HG03432 (cell line): ENCODE measurements around the gene TRAPPC2.

ENCODE experiments used
- ATAC-seq: cut with Tn5 transposase; IDR thresholded peaks from one replicate; pipeline ENCODE4 v1.9.1; 2021; ENCODE audit warnings: mild to moderate bottlenecking, moderate library complexity; ENCODE audit not compliant: unreplicated experiment

TRAPPC2 gene

GRCh38 chrX:13734278-13735172, at the start of gene TRAPPC2, which contains the start of gene OFD1:
TSS of gene TRAPPC2 (minus strand) at chrX:13734620. CDS start at chrX:13719963, 14,657 bp downstream.
TSS of gene OFD1 (plus strand) at chrX:13734748. CDS start at chrX:13735072, 324 bp downstream.
- ATAC-seq = peak; percentile 92

GRCh38 chrX:13780868-13781427, 46.5 kb upstream of the TRAPPC2 start:
- ATAC-seq = no peak

DNA sequence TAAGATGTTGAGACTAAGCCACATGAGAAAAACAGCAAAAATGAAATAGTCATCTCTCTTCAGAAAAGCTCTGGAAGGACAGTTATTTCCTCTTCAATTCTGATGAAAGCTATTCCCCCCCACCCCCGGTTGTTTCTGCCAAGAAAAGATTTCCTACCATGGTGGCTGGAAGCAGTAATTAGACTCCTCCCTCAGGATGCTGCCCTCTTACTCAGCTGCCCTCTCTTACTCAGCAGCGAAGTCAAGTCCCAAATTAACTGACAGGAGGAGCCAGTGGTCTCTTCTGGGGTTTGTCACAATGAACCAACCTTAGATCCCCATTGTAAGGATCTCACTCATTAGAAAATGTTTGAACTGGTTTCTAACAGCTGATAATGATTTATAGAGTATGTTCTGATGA, 44.5 kb upstream of the TRAPPC2 start:
- ATAC-seq = no peak

- no peak for ATAC-seq
These were observed 42.0 kb upstream of the TRAPPC2 start for GRCh38 chrX:13776387-13776786.

DNA sequence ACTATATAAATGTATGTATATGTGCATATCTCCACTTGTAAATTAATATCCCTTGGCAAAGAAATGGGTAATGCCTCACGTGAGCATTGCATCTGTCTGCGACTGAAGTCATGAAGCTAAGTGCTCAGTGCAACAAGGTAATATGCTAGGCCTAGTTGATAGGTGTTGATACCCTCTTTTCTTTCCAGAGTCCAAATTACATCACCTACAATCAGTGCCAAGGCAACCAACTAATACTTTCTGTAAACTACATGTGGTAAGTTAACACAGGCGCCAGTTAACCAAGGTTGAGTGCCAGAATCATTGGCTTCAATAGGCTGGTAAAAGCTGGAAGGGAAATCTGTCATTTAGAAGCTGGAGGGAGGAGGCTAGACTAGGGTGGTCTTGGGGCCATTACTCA, 41.4 kb upstream of the TRAPPC2 start:
- no peak for ATAC-seq

- ATAC-seq = no peak
These were observed 40.3 kb upstream of the TRAPPC2 start for GRCh38 chrX:13774696-13775095.

- ATAC-seq = no peak
These were observed 35.7 kb upstream of the TRAPPC2 start for GRCh38 chrX:13770013-13770535.

DNA sequence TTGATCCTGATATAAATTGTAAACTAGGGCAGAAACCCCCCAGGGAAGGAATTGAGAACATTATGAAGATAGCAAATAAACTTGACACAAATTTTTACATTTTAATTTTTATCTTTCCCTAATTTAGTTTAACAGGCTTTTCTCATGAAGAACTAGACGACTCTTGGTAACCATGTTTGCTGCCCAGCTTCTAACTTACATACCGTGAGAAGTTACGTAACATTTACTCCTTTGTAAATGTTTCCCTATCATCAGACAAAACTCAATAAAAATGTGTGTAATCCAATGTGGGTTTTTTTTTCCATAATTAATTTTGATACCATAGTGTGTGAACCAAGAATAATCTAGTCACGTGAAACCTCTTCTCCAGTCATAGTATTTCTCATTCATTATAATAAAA, 34.5 kb upstream of the TRAPPC2 start:
- ATAC-seq = no peak

DNA sequence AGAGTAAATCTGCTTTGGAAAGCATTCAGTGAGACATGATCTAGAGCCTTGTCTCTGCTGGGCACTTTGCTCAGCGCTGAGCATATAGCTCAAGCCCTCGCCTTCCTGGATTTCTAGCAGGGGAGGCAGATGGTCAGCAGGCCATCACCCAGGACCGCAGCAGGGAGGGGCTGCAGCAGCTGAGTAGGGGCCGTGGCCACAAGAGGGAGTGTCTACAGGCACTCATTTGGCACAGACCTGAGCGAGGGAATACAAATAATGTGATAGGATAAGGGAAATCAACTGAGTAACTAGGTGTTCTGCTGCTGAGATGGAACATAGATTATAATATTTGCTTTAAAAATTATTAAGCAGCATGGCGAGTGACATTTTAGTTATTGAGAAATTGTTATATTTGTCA, 30.3 kb upstream of the TRAPPC2 start:
- no peak for ATAC-seq

- no peak for ATAC-seq
These were observed 29.9 kb upstream of the TRAPPC2 start for GRCh38 chrX:13764281-13764680.

GRCh38 chrX:13763489-13763888, 29.1 kb upstream of the TRAPPC2 start:
- ATAC-seq = no peak

- peak; percentile 74 for ATAC-seq
These were observed 27.4 kb upstream of the TRAPPC2 start for GRCh38 chrX:13761606-13762414.

GRCh38 chrX:13760426-13760825, 26.0 kb upstream of the TRAPPC2 start:
- ATAC-seq = no peak

DNA sequence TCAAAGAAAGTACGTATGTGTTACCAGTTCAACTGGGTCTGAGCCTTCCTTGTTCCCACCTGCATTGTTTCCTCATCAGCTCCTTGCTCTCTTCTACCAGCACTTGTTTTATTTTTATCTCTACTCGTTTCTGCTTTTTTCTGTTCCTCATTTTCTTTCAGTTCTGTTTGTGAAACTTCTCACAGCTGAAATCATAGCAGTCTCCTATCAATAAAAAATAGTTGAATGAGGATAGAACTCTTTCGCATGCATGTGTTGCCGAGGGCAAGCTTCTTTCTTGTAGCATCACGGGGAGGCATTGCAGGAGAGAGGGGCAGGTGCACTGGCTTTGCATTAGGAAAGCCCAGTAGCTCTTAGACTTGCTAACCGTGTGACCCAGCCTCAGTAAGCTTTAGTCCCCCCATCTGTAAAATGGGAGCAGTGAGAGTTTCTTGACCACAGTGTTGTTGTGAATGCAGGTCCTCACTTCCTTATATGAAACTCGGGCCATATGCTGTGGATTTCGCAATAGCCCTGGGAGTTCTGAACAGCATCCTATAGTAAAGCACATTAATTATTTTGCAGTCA, 24.8 kb upstream of the TRAPPC2 start:
- ATAC-seq = peak; percentile 79

DNA sequence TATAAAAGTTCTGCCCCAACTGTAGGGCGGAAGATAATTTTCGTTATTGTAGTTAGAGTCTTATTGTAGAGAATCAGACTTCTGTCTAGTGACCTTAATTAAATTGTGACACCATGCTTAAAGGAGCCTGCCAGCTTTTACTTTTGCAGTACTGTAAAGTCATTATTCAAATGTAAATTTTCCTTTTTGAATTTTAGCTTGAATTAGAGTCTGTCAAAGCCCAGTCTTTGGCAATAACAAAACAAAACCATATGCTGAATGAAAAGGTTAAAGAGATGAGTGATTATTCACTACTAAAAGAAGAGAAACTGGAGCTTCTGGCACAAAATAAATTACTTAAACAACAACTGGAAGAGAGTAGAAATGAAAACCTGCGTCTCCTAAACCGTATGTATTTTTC, 22.0 kb upstream of the TRAPPC2 start:
- no peak for ATAC-seq

GRCh38 chrX:13755254-13755653, 20.8 kb upstream of the TRAPPC2 start:
- ATAC-seq = no peak

DNA sequence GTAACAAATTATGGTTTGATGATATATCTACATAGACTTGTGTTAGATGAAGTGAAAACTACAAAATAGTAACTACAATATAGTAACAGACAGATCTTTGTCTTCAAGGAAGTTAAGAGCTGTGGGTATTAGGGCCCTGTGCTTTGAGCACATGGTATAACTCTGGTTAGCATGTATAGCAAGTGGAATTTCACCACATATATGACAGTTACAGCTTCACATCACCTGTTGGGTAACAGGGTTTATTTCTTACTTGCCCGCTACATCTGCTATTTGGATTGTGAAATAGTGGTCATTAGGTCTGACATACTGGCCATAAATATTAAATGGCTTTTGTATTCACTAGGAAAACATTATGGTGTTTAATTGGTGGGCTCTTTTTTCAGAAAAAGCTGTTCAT, 20.3 kb upstream of the TRAPPC2 start:
- ATAC-seq = no peak

DNA sequence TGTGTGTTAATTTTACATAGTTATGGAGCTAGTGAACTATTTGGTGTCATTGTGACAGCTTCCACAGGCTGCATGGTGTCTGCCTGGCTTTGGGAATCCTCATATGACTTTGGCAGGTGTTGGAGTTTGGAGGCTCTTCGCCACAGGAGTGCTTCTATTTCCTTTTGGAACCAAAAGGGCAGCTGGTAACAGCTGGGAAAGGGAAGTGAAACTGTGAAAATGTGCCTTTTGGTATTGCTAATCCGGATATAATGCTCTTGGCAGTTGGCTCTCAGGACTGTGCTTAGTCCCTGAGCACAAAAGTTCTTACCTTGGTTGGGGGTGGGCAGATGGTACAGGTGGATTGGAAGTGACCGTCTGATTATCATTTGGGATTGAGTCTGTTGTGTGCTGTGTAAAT, 18.2 kb upstream of the TRAPPC2 start:
- ATAC-seq = peak; percentile 61

- no peak for ATAC-seq
These were observed 17.7 kb upstream of the TRAPPC2 start for GRCh38 chrX:13752141-13752540.

DNA sequence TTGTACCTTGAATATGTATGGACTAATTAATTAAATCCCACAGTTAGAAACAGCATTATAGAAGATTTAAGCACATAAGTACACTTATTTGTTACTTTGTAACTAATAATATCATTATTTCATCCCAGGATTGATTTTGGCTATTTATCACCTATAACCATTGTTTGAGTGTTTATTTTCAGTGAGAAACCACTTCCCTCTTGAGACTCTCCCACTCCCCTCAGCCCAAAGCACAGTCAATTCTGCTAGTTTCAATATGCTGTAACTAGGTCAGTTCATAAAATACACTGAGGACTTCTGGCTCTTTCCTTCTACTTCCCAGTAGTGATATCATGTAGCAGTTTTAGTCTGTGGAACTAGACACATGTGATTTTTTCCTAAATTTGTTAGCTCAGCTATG, 16.4 kb upstream of the TRAPPC2 start:
- ATAC-seq = peak; percentile 57

DNA sequence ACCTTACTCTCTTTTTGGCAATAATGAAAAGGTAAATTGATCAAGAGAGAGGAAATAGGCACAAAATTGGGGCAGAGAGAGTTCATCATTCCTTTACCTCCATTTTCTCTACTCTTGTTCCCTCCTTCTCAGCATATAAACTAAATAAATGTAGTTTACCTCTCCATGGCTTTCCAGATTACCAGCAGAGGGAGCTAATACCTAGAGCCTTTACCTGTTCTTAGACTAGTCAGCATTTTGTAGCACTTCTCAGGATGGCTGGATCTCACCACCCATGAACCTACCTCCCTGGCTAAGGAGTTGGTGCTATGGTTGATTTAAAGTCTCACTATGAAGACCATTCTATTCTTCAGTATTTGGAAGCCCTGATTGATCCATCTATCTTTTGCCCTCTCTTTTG, 15.8 kb upstream of the TRAPPC2 start:
- ATAC-seq = peak; percentile 55
